Activated naive CD4-positive, alpha-beta T cell treated with anti-CD3 and anti-CD28 coated beads, Interleukin-2, amount 50 U/mL, for 24 hours (primary cell): ENCODE measurements around the gene DSC2.

Experiments
- H3K27ac Mint-ChIP-seq: one replicate; pipeline ENCODE4 v1.8.0; 2021; ENCODE audit warnings: mild to moderate bottlenecking, mixed read lengths
- H3K27me3 Mint-ChIP-seq: one replicate; pipeline ENCODE4 v1.8.0; 2021; ENCODE audit warnings: mixed read lengths
- H3K36me3 Mint-ChIP-seq: one replicate; pipeline ENCODE4 v1.8.0; 2021; ENCODE audit warnings: mixed read lengths
- H3K4me1 Mint-ChIP-seq: one replicate; pipeline ENCODE4 v1.8.0; 2021; ENCODE audit warnings: mixed read lengths
- H3K4me3 Mint-ChIP-seq: one replicate; pipeline ENCODE4 v1.8.0; 2021; ENCODE audit warnings: mild to moderate bottlenecking, mixed read lengths
- H3K9me3 Mint-ChIP-seq: one replicate; pipeline ENCODE4 v1.8.0; 2021; ENCODE audit warnings: mixed read lengths

The DSC2 gene

GRCh38 chr18:31065036-31065773, 37.0 kb downstream of the DSC2 start:
- Mint-ChIP-seq H3K4me1 (no peaks in the 10 kb centered on the region), H3K4me3 (no peak overlapping the region), H3K36me3 (no peaks in the 10 kb centered on the region), H3K9me3 (no peaks in the 10 kb centered on the region), H3K27ac (no peak overlapping the region), H3K27me3 (no peaks in the 10 kb centered on the region)

- Mint-ChIP-seq H3K4me3 (no peak overlapping the region), H3K27ac (no peak overlapping the region), H3K9me3 (no peaks in the 10 kb centered on the region), H3K27me3 (no peaks in the 10 kb centered on the region), H3K4me1 (no peaks in the 10 kb centered on the region), H3K36me3 (no peaks in the 10 kb centered on the region)
These were observed 38.1 kb downstream of the DSC2 start for GRCh38 chr18:31064130-31064529.

GRCh38 chr18:31061945-31062344, 40.3 kb downstream of the DSC2 start:
- Mint-ChIP-seq H3K36me3 (no peaks in the 10 kb centered on the region), H3K4me1 (no peaks in the 10 kb centered on the region), H3K27me3 (no peaks in the 10 kb centered on the region), H3K9me3 (no peaks in the 10 kb centered on the region), H3K27ac (no peak overlapping the region), H3K4me3 (no peak overlapping the region)

- H3K27ac Mint-ChIP-seq, result no peak overlapping the region
- H3K9me3 Mint-ChIP-seq, result peaks cover 3% of the 10 kb centered on the region
- no peaks in the 10 kb centered on the region for H3K36me3 Mint-ChIP-seq
- H3K4me1 Mint-ChIP-seq, result no peaks in the 10 kb centered on the region
- peaks cover 2% of the 10 kb centered on the region for H3K27me3 Mint-ChIP-seq
- no peak overlapping the region for H3K4me3 Mint-ChIP-seq
These were observed 43.3 kb downstream of the DSC2 start for GRCh38 chr18:31058897-31059296.

- peaks cover 6% of the 10 kb centered on the region for H3K9me3 Mint-ChIP-seq
These were observed 44.3 kb downstream of the DSC2 start for GRCh38 chr18:31057917-31058316.

GRCh38 chr18:31057051-31057450, 45.2 kb downstream of the DSC2 start:
- no peaks in the 10 kb centered on the region for H3K4me1 Mint-ChIP-seq
- H3K27me3 Mint-ChIP-seq, result peaks cover 2% of the 10 kb centered on the region
- no peaks in the 10 kb centered on the region for H3K36me3 Mint-ChIP-seq
- peaks cover 14% of the 10 kb centered on the region for H3K9me3 Mint-ChIP-seq
- no peak overlapping the region for H3K27ac Mint-ChIP-seq
- no peak overlapping the region for H3K4me3 Mint-ChIP-seq

More at GRCh38 chr18:31057917-31058316, 44.3 kb downstream of the DSC2 start:
- peaks cover 2% of the 10 kb centered on the region for H3K27me3 Mint-ChIP-seq
- H3K4me1 Mint-ChIP-seq, result no peaks in the 10 kb centered on the region
- no peaks in the 10 kb centered on the region for H3K36me3 Mint-ChIP-seq
- no peak overlapping the region for H3K27ac Mint-ChIP-seq
- no peak overlapping the region for H3K4me3 Mint-ChIP-seq

- Mint-ChIP-seq H3K27me3 (peaks cover 2% of the 10 kb centered on the region), H3K9me3 (peaks cover 16% of the 10 kb centered on the region), H3K27ac (no peak overlapping the region), H3K4me3 (no peak overlapping the region), H3K36me3 (no peaks in the 10 kb centered on the region), H3K4me1 (no peaks in the 10 kb centered on the region)
These were observed 45.9 kb downstream of the DSC2 start for GRCh38 chr18:31056296-31056695.

- Mint-ChIP-seq H3K4me1 (no peaks in the 10 kb centered on the region), H3K9me3 (peaks cover 15% of the 10 kb centered on the region), H3K36me3 (no peaks in the 10 kb centered on the region), H3K27me3 (peaks cover 3% of the 10 kb centered on the region), H3K27ac (no peak overlapping the region), H3K4me3 (no peak overlapping the region)
These were observed 51.6 kb downstream of the DSC2 start for GRCh38 chr18:31050635-31051034.

GRCh38 chr18:31049189-31049588, 53.0 kb downstream of the DSC2 start:
- Mint-ChIP-seq H3K36me3 (no peaks in the 10 kb centered on the region), H3K9me3 (peaks cover 12% of the 10 kb centered on the region), H3K4me1 (no peaks in the 10 kb centered on the region), H3K27ac (no peak overlapping the region), H3K27me3 (peaks cover 5% of the 10 kb centered on the region), H3K4me3 (no peak overlapping the region)

- H3K9me3 Mint-ChIP-seq, result peaks cover 15% of the 10 kb centered on the region
- peaks cover 1% of the 10 kb centered on the region for H3K4me1 Mint-ChIP-seq
- peaks cover 12% of the 10 kb centered on the region for H3K27me3 Mint-ChIP-seq
- peaks cover 2% of the 10 kb centered on the region for H3K36me3 Mint-ChIP-seq
- H3K4me3 Mint-ChIP-seq, result no peak overlapping the region
- H3K27ac Mint-ChIP-seq, result no peak overlapping the region
These were observed 54.0 kb downstream of the DSC2 start for GRCh38 chr18:31048216-31048615.

GRCh38 chr18:31046916-31047315, 55.3 kb downstream of the DSC2 start:
- Mint-ChIP-seq H3K4me3 (no peak overlapping the region), H3K27ac (no peak overlapping the region), H3K4me1 (peaks cover 3% of the 10 kb centered on the region), H3K9me3 (peaks cover 5% of the 10 kb centered on the region), H3K36me3 (peaks cover 4% of the 10 kb centered on the region), H3K27me3 (peaks cover 18% of the 10 kb centered on the region)

- Mint-ChIP-seq H3K36me3 (peaks cover 4% of the 10 kb centered on the region), H3K4me3 (no peak overlapping the region), H3K27ac (no peak overlapping the region), H3K4me1 (peaks cover 5% of the 10 kb centered on the region), H3K27me3 (peaks cover 29% of the 10 kb centered on the region), H3K9me3 (peaks cover 5% of the 10 kb centered on the region)
These were observed 56.6 kb downstream of the DSC2 start for GRCh38 chr18:31045599-31045998.

GRCh38 chr18:31044926-31045325, 57.3 kb downstream of the DSC2 start:
- peaks cover 8% of the 10 kb centered on the region for H3K4me1 Mint-ChIP-seq
- no peak overlapping the region for H3K4me3 Mint-ChIP-seq
- peaks cover 33% of the 10 kb centered on the region for H3K27me3 Mint-ChIP-seq
- peaks cover 5% of the 10 kb centered on the region for H3K9me3 Mint-ChIP-seq
- H3K36me3 Mint-ChIP-seq, result peaks cover 4% of the 10 kb centered on the region
- no peak overlapping the region for H3K27ac Mint-ChIP-seq

- Mint-ChIP-seq H3K27ac (no peak overlapping the region), H3K36me3 (peaks cover 4% of the 10 kb centered on the region), H3K27me3 (peaks cover 38% of the 10 kb centered on the region), H3K4me1 (peaks cover 8% of the 10 kb centered on the region), H3K9me3 (peaks cover 8% of the 10 kb centered on the region), H3K4me3 (no peak overlapping the region)
These were observed 58.5 kb downstream of the DSC2 start for GRCh38 chr18:31043709-31044108.

- H3K4me1 Mint-ChIP-seq, result peaks cover 8% of the 10 kb centered on the region
- H3K4me3 Mint-ChIP-seq, result peak within 1 kb of the TSS; percentile 54
- peaks cover 4% of the 10 kb centered on the region for H3K36me3 Mint-ChIP-seq
- H3K27ac Mint-ChIP-seq, result no peak within 1 kb of the TSS
- peaks cover 8% of the 10 kb centered on the region for H3K9me3 Mint-ChIP-seq
- H3K27me3 Mint-ChIP-seq, result peaks cover 40% of the 10 kb centered on the region
These were observed 59.6 kb downstream of the DSC2 start, which contains the start of gene DSC3 for GRCh38 chr18:31042406-31043181. DSC3 (minus strand) TSS chr18:31042742; CDS start chr18:31042660, 82 bp downstream.

GRCh38 chr18:31042084-31042405, 60.2 kb downstream of the DSC2 start:
- Mint-ChIP-seq H3K36me3 (peaks cover 4% of the 10 kb centered on the region), H3K4me1 (peaks cover 8% of the 10 kb centered on the region), H3K27me3 (peaks cover 40% of the 10 kb centered on the region), H3K9me3 (peaks cover 8% of the 10 kb centered on the region), H3K4me3 (peak overlapping the region; percentile 52), H3K27ac (no peak overlapping the region)
